ENCODE results near the gene DDB1.

DNA sequence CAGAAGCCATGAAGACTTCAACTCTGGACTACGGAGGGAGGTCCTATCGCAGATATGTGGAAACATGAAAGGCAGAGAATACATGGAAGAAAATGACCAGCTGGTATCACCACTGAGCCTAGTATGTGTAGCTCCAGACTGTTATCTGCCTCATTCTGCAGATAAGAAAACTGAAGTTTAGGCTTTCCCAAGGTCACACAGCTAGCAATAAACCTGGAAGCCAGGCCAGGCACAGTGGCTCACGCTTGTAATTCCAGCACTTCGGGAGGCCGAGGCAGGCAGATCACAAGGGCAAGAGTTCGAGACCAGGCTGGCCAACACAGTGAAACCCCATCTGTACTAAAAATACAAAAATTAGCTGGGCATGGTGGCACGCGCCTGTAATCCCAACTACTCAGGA lies 22.2 kb downstream of the DDB1 start:
- no peak for TF ChIP-seq FOXM1 (IDR thresholded peaks at IDR 0.05; ENCODE audit: borderline replicate concordance)
- TF ChIP-seq ELF4 (IDR thresholded peaks at IDR 0.05), result no peak
- no peak for TF ChIP-seq ZNF384 (IDR thresholded peaks at IDR 0.05)
- no peak for TF ChIP-seq PKNOX1 (IDR thresholded peaks at IDR 0.05)
- TF ChIP-seq TARDBP (IDR thresholded peaks at IDR 0.05), result no peak
- no peak for TF ChIP-seq BHLHE40 (IDR thresholded peaks at IDR 0.05; ENCODE audit: borderline replicate concordance)
- no peak for TF ChIP-seq SP1 (IDR thresholded peaks at IDR 0.05)
- no peak for TF ChIP-seq SUZ12 (IDR thresholded peaks at IDR 0.05)
- no peak for TF ChIP-seq FOXK2 (IDR thresholded peaks at IDR 0.05)
